Measurements from ENCODE around the gene FTSJ3. TPM values are rescaled to one million over a fixed set of nuclear protein-coding genes. Genes with fewer than 3 reads are reported as not detected.

Gene FTSJ3
- polyA plus RNA-seq, 6 donors from 2014 or later = 3.8 to 35.5 (median 22.2) TPM

DNA sequence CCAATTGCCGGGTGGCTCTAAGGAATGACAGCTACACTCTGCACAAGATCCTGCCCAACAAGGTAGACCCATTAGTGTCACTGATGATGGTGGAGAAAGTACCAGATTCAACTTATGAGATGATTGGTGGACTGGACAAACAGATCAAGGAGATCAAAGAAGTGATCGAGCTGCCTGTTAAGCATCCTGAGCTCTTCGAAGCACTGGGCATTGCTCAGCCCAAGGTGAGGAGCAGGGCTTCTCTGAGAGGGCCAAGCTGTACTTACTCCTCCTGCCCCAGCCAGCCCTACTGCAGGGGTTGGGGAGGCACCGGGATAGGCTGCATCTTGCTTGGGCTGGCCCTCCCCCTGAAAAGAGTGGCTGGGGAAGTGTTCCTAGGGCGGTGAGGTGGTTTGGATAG is 2.8 kb upstream of the FTSJ3 start:
- H3K36me3 Mint-ChIP-seq = peaks cover 0 to 19% of the 10 kb centered on the region in 2 donors

DNA sequence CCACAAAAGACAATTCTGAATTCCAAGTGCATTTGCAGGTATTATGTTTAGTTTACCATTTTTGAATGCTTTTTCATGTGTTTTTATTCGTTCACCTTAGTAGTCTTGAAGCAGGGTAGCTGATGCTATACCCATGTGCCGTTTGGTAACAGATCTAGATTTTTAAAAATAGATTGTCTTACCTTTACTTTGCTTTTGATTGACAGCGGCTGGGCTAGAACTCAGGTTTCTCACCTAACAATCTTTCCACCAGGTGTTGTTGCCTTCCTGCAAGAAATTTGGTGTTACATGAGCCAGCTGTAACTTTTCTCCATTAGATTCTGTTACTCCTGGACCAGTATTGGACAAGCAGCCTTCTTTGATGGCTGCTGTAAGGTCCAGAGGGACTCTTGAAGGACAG is 1.5 kb upstream of the FTSJ3 start:
- Mint-ChIP-seq H3K4me3 (peak overlapping the region in 4 of 8 donors; percentile 95 to 99 (median 96)), H3K27me3 (no peaks in the 10 kb centered on the region), H3K27ac (peak overlapping the region in 2 of 6 donors; percentile 5 to 69), H3K36me3 (peaks cover 6 to 24% of the 10 kb centered on the region in 2 donors), H3K9me3 (no peaks in the 10 kb centered on the region), H3K4me1 (peaks cover 54 to 72% (median 68%) of the 10 kb centered on the region in 3 donors)
- no peak for ATAC-seq (ENCODE audit: low read depth in 2 of 2)
- DNase-seq = no peak

More for the DNA sequence above, 2.8 kb upstream of the FTSJ3 start:
- peaks cover 51 to 74% (median 72%) of the 10 kb centered on the region in 3 donors for H3K4me1 Mint-ChIP-seq
- H3K27ac Mint-ChIP-seq = peak overlapping the region in 3 of 6 donors; percentile 5 to 76 (median 57)
- no peaks in the 10 kb centered on the region for H3K9me3 Mint-ChIP-seq
- ATAC-seq (ENCODE audit: low read depth in 2 of 2) (no peak), DNase-seq (no peak)
- H3K4me3 Mint-ChIP-seq = peak overlapping the region in 3 of 8 donors; percentile 9 to 97 (median 59)
- H3K27me3 Mint-ChIP-seq = no peaks in the 10 kb centered on the region

DNA sequence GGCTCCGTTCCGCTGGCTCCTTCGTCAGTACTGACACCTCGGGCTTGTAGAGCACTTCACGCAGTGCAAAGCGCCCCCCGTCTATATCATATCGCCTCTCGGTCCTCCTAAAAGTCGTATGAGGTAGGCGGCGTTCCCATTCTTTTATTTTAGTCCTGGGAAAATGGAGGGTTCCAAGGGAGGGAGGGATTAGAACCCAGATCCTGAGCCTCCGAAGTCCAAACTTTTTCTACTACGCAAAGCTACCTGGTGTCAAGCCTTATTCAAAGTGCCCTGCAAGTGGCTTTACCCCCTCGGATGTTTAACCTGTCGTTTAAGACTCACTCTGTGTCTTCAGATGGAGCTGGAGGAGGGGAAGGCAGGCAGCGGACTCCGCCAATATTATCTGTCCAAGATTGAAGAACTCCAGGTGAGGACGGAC is 348 bp upstream of the FTSJ3 start:
- no peaks in the 10 kb centered on the region for H3K9me3 Mint-ChIP-seq
- peaks cover 59 to 82% (median 71%) of the 10 kb centered on the region in 3 donors for H3K4me1 Mint-ChIP-seq
- H3K27ac Mint-ChIP-seq = peak overlapping the region; percentile 97 to 100 (median 99)
- DNase-seq (no peak), ATAC-seq (ENCODE audit: low read depth in 2 of 2) (no peak)
- peaks cover 6 to 27% of the 10 kb centered on the region in 2 donors for H3K36me3 Mint-ChIP-seq
- H3K27me3 Mint-ChIP-seq = no peaks in the 10 kb centered on the region
- H3K4me3 Mint-ChIP-seq = peak overlapping the region; percentile 95 to 99 (median 96)

DNA sequence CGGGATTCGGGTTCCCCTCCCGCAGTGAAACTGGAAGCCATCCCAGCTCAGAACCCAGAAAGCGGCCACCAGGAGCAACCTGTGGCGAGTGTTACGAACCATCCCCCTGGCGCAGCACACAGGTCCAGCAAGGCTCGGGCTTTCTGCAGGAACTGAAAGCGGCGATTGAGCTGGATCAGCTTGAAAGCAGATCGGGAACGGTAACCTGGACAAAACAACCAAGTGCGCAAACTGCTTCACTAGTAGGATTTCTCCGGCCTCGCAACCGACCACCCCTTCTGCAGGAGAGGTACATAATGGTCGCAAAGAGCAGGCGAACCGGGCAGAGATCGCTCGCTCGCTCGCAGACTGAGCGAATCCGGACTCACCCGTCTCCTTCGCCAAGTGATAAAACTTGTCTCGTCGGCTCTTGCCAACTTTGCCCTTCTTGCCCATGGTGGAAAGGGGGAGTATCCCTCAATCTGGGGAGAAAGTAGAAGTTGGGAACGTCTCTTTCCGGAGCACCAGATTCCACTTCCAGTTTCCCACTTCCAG is 928 bp downstream of the FTSJ3 start:
- H3K4me3 Mint-ChIP-seq = peak overlapping the region; percentile 95 to 99 (median 96)
- peaks cover 68 to 91% (median 72%) of the 10 kb centered on the region in 3 donors for H3K4me1 Mint-ChIP-seq
- H3K27ac Mint-ChIP-seq = peak overlapping the region; percentile 97 to 100 (median 99)
- DNase-seq (peak; percentile 19), ATAC-seq (ENCODE audit: low read depth in 2 of 2) (no peak)
- no peaks in the 10 kb centered on the region for H3K9me3 Mint-ChIP-seq
- no peaks in the 10 kb centered on the region for H3K27me3 Mint-ChIP-seq
- H3K36me3 Mint-ChIP-seq = peaks cover 10 to 33% of the 10 kb centered on the region in 2 donors

DNA sequence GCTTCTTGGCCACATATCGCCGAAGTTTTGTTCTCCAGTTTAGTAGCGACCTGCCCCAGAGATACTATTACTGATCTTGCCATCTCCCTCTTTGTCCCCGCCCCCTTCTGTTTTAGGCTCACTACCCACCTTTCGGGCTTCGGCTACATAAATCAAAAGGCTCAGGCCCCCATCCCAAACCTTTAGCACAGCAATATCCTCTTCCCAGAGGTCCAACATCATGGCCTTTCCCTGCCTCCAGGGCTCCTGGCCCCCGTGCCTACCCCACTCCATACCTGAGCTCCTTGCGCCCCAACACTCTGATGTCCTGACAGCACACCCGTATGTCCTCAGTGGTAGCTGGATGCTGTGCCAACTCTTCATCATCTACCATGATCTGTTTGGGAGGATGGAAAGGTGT is 3.1 kb downstream of the FTSJ3 start:
- ATAC-seq (ENCODE audit: low read depth in 2 of 2) = no peak
- H3K9me3 Mint-ChIP-seq = no peaks in the 10 kb centered on the region
- no peak for DNase-seq
- H3K36me3 Mint-ChIP-seq = peaks cover 12 to 50% of the 10 kb centered on the region in 2 donors
- H3K27ac Mint-ChIP-seq = peak overlapping the region; percentile 77 to 91 (median 84)
- H3K4me3 Mint-ChIP-seq = peak overlapping the region in 4 of 8 donors; percentile 49 to 97 (median 78)
- H3K4me1 Mint-ChIP-seq = peaks cover 65 to 78% (median 66%) of the 10 kb centered on the region in 3 donors
- H3K27me3 Mint-ChIP-seq = no peaks in the 10 kb centered on the region

DNA sequence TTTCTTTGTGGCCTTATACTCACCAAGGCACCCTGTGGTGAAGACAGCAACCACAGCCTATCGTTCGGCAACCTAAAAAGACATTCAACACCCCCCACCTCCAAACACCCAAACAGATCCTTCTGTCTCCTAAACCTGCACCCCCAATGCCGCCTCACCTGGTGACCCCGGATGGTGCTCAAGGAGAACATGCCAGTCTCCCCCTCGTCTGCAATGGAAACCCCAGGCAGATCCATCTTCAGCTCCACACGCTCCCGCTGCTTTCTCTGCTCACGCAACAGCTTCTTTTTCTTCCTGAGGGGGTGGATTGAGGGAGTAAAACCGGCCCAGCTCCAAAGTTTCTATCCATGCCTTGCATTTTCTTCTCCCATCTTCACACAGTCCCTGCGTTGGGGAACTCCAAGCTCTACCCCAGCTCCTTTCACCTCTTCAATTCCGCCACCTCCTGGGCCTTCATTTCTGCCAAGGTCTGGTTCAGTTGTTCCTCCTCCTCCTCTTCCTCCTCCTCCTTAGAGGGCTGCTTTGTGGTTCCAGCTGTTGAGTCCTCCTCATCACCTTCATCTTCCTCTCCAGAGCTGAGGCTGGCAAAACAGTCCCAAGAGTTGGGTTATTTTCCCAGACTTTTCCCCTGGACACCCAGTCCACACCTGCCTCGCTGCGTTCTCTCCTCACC is 3.7 kb downstream of the FTSJ3 start:
- Mint-ChIP-seq H3K36me3 (peaks cover 16 to 50% of the 10 kb centered on the region in 2 donors), H3K27me3 (no peaks in the 10 kb centered on the region), H3K4me3 (peak overlapping the region in 3 of 8 donors; percentile 52 to 97 (median 87)), H3K9me3 (no peaks in the 10 kb centered on the region), H3K27ac (peak overlapping the region; percentile 77 to 91 (median 84)), H3K4me1 (peaks cover 61 to 76% (median 66%) of the 10 kb centered on the region in 3 donors)
- ATAC-seq (ENCODE audit: low read depth in 2 of 2) (no peak), DNase-seq (no peak)

DNA sequence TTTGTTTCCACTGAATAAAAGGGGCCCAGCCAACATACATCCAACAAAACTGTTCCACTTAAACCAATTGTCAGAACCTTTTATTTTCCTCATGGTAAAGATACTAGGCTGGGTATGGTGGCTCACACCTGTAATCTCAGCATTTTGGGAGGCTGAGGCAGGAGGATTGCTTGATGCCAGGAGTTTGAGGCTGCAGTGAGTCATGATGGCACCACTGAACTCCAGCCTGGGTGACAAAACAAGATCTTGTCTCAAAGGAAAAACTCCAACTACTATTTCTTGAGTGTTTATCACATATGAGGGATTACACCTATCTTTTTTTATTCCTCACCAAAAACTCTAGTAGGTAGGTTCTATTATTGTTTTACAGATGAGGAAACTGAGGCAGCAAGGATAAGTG is 4.9 kb downstream of the FTSJ3 start:
- ATAC-seq (ENCODE audit: low read depth in 2 of 2) (no peak), DNase-seq (no peak)
- Mint-ChIP-seq H3K4me1 (peaks cover 56 to 64% (median 58%) of the 10 kb centered on the region in 3 donors), H3K4me3 (peak overlapping the region in 2 of 8 donors; percentile 64 to 65), H3K27ac (peak overlapping the region in 5 of 6 donors; percentile 38 to 89 (median 76)), H3K27me3 (no peaks in the 10 kb centered on the region), H3K36me3 (peaks cover 16 to 58% of the 10 kb centered on the region in 2 donors), H3K9me3 (no peaks in the 10 kb centered on the region)

DNA sequence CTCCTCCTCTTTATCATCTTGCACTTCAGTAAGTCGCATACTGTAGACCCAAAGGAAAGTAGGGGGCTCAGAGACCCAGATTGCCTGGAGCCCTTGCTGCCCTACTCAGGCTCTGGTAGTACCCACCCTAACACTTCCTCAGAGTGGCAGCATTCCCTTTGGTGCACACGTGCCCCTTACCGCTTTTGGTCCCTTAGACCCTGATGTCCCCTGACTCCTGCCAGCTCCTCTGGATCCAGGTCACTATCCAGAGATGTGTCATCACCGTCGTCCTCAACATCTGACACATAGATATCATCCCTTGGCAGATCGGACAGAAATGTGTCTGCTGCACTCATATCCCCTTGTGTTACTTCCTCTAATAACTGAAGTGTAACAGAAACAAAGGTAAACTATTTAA is 5.7 kb downstream of the FTSJ3 start:
- H3K27ac Mint-ChIP-seq = peak overlapping the region; percentile 44 to 95 (median 82)

DNA sequence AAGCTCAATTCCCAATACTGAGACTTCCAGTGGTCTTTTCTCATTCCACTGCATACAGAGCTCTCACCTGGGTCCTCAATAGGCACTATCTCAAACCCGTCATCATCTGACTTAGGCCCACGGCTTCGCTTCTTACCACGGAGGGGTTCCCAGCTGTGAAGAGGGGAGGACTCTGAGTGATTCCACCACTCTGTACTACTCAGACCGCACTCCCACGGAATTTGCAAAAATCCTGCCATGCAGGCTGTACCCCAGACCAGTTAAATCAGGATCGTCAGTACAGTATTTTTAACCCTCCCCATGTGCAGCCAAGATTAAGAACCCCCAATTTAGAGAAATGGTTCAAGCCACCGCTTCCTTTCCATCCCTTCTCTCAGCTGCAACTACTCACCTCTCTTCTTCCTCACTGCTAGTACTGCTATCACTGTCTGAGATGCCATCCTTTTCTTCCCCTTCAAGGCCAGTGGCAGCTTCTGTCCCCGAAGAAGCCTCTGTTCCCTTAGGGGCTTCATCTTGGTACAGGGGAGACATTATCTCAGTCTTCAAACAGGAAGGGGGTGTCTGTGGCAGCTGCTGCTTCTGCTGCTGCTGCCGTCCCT is 6.4 kb downstream of the FTSJ3 start:
- no peak for ATAC-seq (ENCODE audit: low read depth in 2 of 2)
- Mint-ChIP-seq H3K4me1 (peaks cover 42 to 50% (median 47%) of the 10 kb centered on the region in 3 donors), H3K4me3 (peak overlapping the region in 6 of 8 donors; percentile 3 to 61 (median 12)), H3K36me3 (peaks cover 16 to 48% of the 10 kb centered on the region in 2 donors), H3K27me3 (no peaks in the 10 kb centered on the region), H3K9me3 (no peaks in the 10 kb centered on the region), H3K27ac (peak overlapping the region in 3 of 6 donors; percentile 16 to 76 (median 60))
- no peak for DNase-seq

More for the DNA sequence above, 5.7 kb downstream of the FTSJ3 start:
- H3K4me1 Mint-ChIP-seq = peaks cover 49 to 57% (median 54%) of the 10 kb centered on the region in 3 donors
- H3K9me3 Mint-ChIP-seq = no peaks in the 10 kb centered on the region
- H3K27me3 Mint-ChIP-seq = no peaks in the 10 kb centered on the region
- H3K36me3 Mint-ChIP-seq = peaks cover 16 to 51% of the 10 kb centered on the region in 2 donors
- peak overlapping the region; percentile 2 to 81 (median 58) for H3K4me3 Mint-ChIP-seq
- ATAC-seq (ENCODE audit: low read depth in 2 of 2) (peak in 1 of 2 donors; percentile 6), DNase-seq (no peak)

DNA sequence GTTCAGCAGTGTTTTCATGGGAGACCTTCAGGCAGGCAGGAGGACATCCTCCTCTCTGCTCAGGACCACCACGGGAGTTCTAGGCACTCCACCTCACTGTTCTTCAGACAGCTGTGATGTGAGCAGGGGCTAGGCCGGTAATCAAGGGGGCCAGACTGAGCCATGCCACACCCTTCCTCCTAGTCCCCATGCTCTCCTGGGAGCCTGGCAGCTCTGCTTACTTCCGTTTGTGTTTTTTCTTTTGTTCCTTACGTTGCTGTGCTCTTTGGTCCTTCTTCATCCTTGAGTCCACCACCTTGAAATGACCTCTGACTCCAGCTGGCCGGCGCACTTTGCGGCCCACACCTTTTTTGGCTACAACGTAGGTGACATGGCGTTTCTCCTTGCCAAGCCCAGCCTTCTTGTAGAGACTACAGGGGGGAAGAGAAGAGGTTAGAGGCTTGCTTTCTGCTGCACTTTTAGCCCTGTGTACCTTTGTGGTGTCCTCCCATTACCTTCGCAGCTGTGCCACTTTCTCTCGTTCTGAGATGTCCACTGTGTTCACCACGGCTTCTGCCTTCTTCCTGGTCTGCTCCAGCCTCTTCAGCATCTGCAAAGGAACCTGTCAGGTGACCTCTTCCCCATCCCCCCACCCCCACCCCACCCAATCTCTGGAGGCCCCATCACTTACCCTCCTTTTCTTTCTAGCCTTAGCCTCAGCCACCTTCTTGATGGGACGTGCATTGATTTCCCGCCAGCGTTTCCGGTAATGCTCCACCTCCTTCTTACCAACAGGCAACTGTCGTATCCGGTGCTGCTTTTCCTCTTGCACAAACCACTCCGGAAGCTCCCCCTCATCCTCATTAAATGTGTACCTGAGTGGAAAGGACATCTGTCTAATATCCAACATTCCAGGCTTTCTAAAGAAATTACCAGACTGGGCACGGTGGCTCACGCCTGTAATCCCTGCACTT is 7.6 kb downstream of the FTSJ3 start:
- Mint-ChIP-seq H3K9me3 (no peaks in the 10 kb centered on the region), H3K4me3 (peak overlapping the region in 5 of 8 donors; percentile 18 to 83 (median 43)), H3K36me3 (peaks cover 16 to 48% of the 10 kb centered on the region in 2 donors), H3K27ac (peak overlapping the region; percentile 7 to 94 (median 72)), H3K27me3 (no peaks in the 10 kb centered on the region), H3K4me1 (peaks cover 38 to 44% (median 39%) of the 10 kb centered on the region in 3 donors)
- ATAC-seq (ENCODE audit: low read depth in 2 of 2) (peak in 1 of 2 donors; percentile 18), DNase-seq (no peak)

DNA sequence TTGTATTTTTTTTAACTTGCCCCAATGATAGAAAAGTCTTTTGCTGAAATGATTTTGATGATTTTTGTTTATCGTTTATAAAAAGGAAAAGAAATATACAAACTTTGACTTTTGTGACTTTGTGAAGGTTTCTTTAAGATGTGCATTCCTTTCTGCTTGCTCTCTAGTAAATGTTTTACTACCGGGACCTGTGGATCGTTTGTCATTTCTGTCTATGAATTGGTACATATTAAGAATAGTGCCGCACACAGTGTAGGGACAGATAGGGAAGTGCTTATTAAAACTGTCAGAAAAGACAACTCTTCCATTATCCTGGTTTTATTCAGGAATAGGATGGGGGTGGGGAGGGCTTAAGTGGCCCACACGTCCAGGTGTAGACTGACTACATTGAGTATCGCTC is 8.3 kb downstream of the FTSJ3 start:
- ATAC-seq (ENCODE audit: low read depth in 2 of 2) (no peak), DNase-seq (no peak)
- Mint-ChIP-seq H3K27me3 (no peaks in the 10 kb centered on the region), H3K36me3 (peaks cover 11 to 42% of the 10 kb centered on the region in 2 donors), H3K4me1 (peaks cover 31 to 37% (median 32%) of the 10 kb centered on the region in 3 donors), H3K4me3 (peak overlapping the region in 1 of 8 donors; percentile 43), H3K27ac (peak overlapping the region in 4 of 6 donors; percentile 12 to 84 (median 68)), H3K9me3 (no peaks in the 10 kb centered on the region)

DNA sequence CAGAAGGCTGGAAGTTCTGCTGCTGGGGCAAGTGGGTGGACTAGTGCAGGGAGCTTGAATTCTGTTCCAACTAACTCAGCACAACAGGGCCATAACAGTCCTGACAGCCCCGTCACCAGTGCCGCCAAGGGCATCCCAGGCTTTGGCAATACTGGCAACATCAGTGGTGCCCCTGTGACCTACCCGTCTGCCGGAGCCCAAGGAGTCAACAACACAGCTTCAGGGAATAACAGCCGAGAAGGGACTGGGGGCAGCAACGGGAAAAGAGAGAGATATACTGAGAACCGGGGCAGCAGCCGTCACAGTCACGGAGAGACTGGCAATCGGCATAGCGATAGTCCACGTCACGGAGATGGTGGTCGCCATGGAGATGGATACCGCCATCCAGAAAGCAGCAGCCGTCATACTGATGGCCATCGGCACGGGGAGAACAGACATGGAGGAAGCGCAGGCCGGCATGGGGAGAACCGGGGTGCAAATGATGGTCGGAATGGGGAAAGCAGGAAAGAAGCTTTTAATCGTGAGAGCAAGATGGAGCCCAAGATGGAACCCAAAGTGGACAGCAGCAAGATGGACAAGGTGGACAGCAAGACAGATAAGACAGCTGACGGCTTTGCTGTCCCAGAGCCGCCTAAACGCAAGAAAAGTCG is 9.6 kb downstream of the FTSJ3 start:
- Mint-ChIP-seq H3K4me1 (peaks cover 22 to 24% (median 24%) of the 10 kb centered on the region in 3 donors), H3K27ac (peak overlapping the region in 2 of 6 donors; percentile 90 to 94), H3K36me3 (peaks cover 17 to 32% of the 10 kb centered on the region in 2 donors), H3K9me3 (no peaks in the 10 kb centered on the region), H3K4me3 (peak overlapping the region in 2 of 8 donors; percentile 54 to 55), H3K27me3 (no peaks in the 10 kb centered on the region)
- no peak for DNase-seq
- ATAC-seq (ENCODE audit: low read depth in 2 of 2) = no peak
